ENCODE measurements around the gene PM20D1. TPM values are rescaled to one million over a fixed set of nuclear protein-coding genes. Genes with fewer than 3 reads are reported as not detected.
A peak's percentile ranks its signal among the peaks of the same experiment; 100 is the strongest.

The PM20D1 gene
- polyA plus RNA-seq, 4 donors: 0.15 to 0.19 TPM; not detected in 2

- FAIRE-seq: no peak
- H3K27ac ChIP-seq (ENCODE audit: low read depth in 1 of 3, low read length in 2 of 3): no peak overlapping the region
- no peaks in the 10 kb centered on the region for H3K36me3 ChIP-seq (ENCODE audit: control insufficient read depth in 3 of 3, insufficient read depth in 2 of 3, low read depth in 1 of 3, low read length in 3 of 3)
These were observed 66.5 kb downstream of the PM20D1 start for GRCh38 chr1:205783433-205783795.

GRCh38 chr1:205782627-205783432, 67.1 kb downstream of the PM20D1 start:
- H3K4me1 ChIP-seq (ENCODE audit: control insufficient read depth in 3 of 3, insufficient read depth in 2 of 3, low read depth in 1 of 3, low read length in 2 of 3): peaks cover 0 to 23% (median 0%) of the 10 kb centered on the region in 3 donors
- H3K27ac ChIP-seq (ENCODE audit: low read depth in 1 of 3, low read length in 2 of 3): no peak overlapping the region
- FAIRE-seq (no peak), DNase-seq (no peak)
- H3K4me3 ChIP-seq (ENCODE audit: low read depth in 1 of 3, low read length in 3 of 3): no peak overlapping the region
- 60 to 67% (median 64%) methylated on average over 4 of the region's 4 CpGs for WGBS, 3 donors
- H3K9me3 ChIP-seq (ENCODE audit: control insufficient read depth in 2 of 2, insufficient read depth in 1 of 2, low read depth in 1 of 2, low read length in 1 of 2): no peaks in the 10 kb centered on the region
- H3K27me3 ChIP-seq (ENCODE audit: control insufficient read depth in 3 of 3, insufficient read depth in 3 of 3, low read length in 3 of 3): no peaks in the 10 kb centered on the region
- no peaks in the 10 kb centered on the region for H3K36me3 ChIP-seq (ENCODE audit: control insufficient read depth in 3 of 3, insufficient read depth in 2 of 3, low read depth in 1 of 3, low read length in 3 of 3)

More at GRCh38 chr1:205783433-205783795, 66.5 kb downstream of the PM20D1 start:
- peak in 1 of 2 donors; percentile 26 for DNase-seq
- H3K27me3 ChIP-seq (ENCODE audit: control insufficient read depth in 3 of 3, insufficient read depth in 3 of 3, low read length in 3 of 3): no peaks in the 10 kb centered on the region
- H3K4me3 ChIP-seq (ENCODE audit: low read depth in 1 of 3, low read length in 3 of 3): no peak overlapping the region
- H3K4me1 ChIP-seq (ENCODE audit: control insufficient read depth in 3 of 3, insufficient read depth in 2 of 3, low read depth in 1 of 3, low read length in 2 of 3): peaks cover 0 to 24% (median 0%) of the 10 kb centered on the region in 3 donors
- H3K9me3 ChIP-seq (ENCODE audit: control insufficient read depth in 2 of 2, insufficient read depth in 1 of 2, low read depth in 1 of 2, low read length in 1 of 2): no peaks in the 10 kb centered on the region

GRCh38 chr1:205780335-205780734, 69.6 kb downstream of the PM20D1 start:
- DNase-seq (no peak), FAIRE-seq (no peak)
- Histone ChIP-seq H3K9me3 (ENCODE audit: control insufficient read depth in 2 of 2, insufficient read depth in 1 of 2, low read depth in 1 of 2, low read length in 1 of 2) (no peaks in the 10 kb centered on the region), H3K27me3 (ENCODE audit: control insufficient read depth in 3 of 3, insufficient read depth in 3 of 3, low read length in 3 of 3) (no peaks in the 10 kb centered on the region), H3K27ac (ENCODE audit: low read depth in 1 of 3, low read length in 2 of 3) (no peak overlapping the region), H3K4me3 (ENCODE audit: low read depth in 1 of 3, low read length in 3 of 3) (no peak overlapping the region), H3K36me3 (ENCODE audit: control insufficient read depth in 3 of 3, insufficient read depth in 2 of 3, low read depth in 1 of 3, low read length in 3 of 3) (no peaks in the 10 kb centered on the region), H3K4me1 (ENCODE audit: control insufficient read depth in 3 of 3, insufficient read depth in 2 of 3, low read depth in 1 of 3, low read length in 2 of 3) (peaks cover 0 to 13% (median 0%) of the 10 kb centered on the region in 3 donors)
- 70 to 86% (median 80%) methylated on average over 5 of the region's 5 CpGs for WGBS, 3 donors

Other genes with a start within 250 kb of the PM20D1 start
- gene ELK4, start 218.1 kb downstream of the PM20D1 start, polyA plus RNA-seq: 10 to 100 TPM in 1 of 4 donors, 1 to 10 TPM in 3; 2.7 to 14.7 (median 4.5) TPM
- gene SLC45A3, start 169.6 kb downstream of the PM20D1 start, polyA plus RNA-seq: 10 to 100 TPM in 1 of 4 donors, 1 to 10 TPM in 3; 1.1 to 10.6 (median 4.9) TPM
- gene NUCKS1, start 100.0 kb downstream of the PM20D1 start, polyA plus RNA-seq: 100 to 1,000 TPM in 1 of 4 donors, 10 to 100 TPM in 2, 1 to 10 TPM in 1; 7.8 to 104 (median 32.1) TPM
- gene RAB29, start 74.7 kb downstream of the PM20D1 start, polyA plus RNA-seq: 100 to 1,000 TPM in 1 of 4 donors, 10 to 100 TPM in 1, 1 to 10 TPM in 2; 7.4 to 152 (median 8.9) TPM
- gene SLC41A1, start 36.9 kb downstream of the PM20D1 start, polyA plus RNA-seq: 1 to 10 TPM in 3 of 4 donors, under 1 TPM in 1; 0.89 to 9.4 (median 3.2) TPM
- under 1 TPM; 0.01 to 0.81 (median 0.13) TPM for gene SLC26A9, start 93.3 kb upstream of the PM20D1 start, polyA plus RNA-seq
- 1 to 10 TPM in 2 of 4 donors, under 1 TPM in 2; 0.45 to 3.6 (median 0.89) TPM for gene RAB7B, start 153.3 kb upstream of the PM20D1 start, polyA plus RNA-seq
- 100 to 1,000 TPM in 2 of 4 donors, 10 to 100 TPM in 2; 13.0 to 216 (median 112) TPM for gene CTSE, start 173.8 kb upstream of the PM20D1 start, polyA plus RNA-seq
- 1 to 10 TPM in 2 of 4 donors, under 1 TPM in 1, not detected in 1; 0.25 to 4.6 (median 3.8) TPM for gene RHEX, start 203.0 kb upstream of the PM20D1 start, polyA plus RNA-seq

All from small intestine (tissue), 7 donors.